H4 (cell line): ENCODE measurements around the gene LOXHD1. TPM values are rescaled to one million over a fixed set of nuclear protein-coding genes. Genes with fewer than 3 reads are reported as not detected.

Source experiments
- DNase-seq: peaks from one replicate; pipeline ENCODE4 v3.0.0-alpha.2; 2015; ENCODE audit warnings: low spot score
- total RNA-seq: library from RNA; depleted of rRNA; stranded (reverse); fragments of >200 nt; shearing (Covaris generic); gene quantifications from 2 replicates; pipeline ENCODE4 v1.2.3, GENCODE V29; 2014

The LOXHD1 gene
- total RNA-seq, 1 experiment from 2014 or later: not detected

- DNase-seq: no peak
Measured at GRCh38 chr18:46547520-46547919, 109.5 kb downstream of the LOXHD1 start.

- no peak for DNase-seq
Measured at GRCh38 chr18:46546111-46546640, 110.8 kb downstream of the LOXHD1 start.

- no peak for DNase-seq
Measured at GRCh38 chr18:46542545-46542944, 114.5 kb downstream of the LOXHD1 start.

GRCh38 chr18:46541626-46542189, 115.3 kb downstream of the LOXHD1 start:
- no peak for DNase-seq

- DNase-seq: no peak
Measured at GRCh38 chr18:46538376-46538775, 118.6 kb downstream of the LOXHD1 start.

GRCh38 chr18:46536215-46536874, 120.7 kb downstream of the LOXHD1 start:
- DNase-seq: peak; percentile 46

GRCh38 chr18:46531482-46531881, 125.5 kb downstream of the LOXHD1 start:
- DNase-seq: no peak

- no peak for DNase-seq
Measured at GRCh38 chr18:46528037-46528436, 129.0 kb downstream of the LOXHD1 start.

- DNase-seq: no peak
Measured at GRCh38 chr18:46519870-46520269, 137.2 kb downstream of the LOXHD1 start.

GRCh38 chr18:46518438-46518837, 138.6 kb downstream of the LOXHD1 start:
- no peak for DNase-seq

- DNase-seq: no peak
Measured at GRCh38 chr18:46516555-46516954, 140.5 kb downstream of the LOXHD1 start.

- DNase-seq: no peak
Measured at GRCh38 chr18:46510386-46510785, 146.6 kb downstream of the LOXHD1 start.

- DNase-seq: no peak
Measured at GRCh38 chr18:46509530-46509929, 147.5 kb downstream of the LOXHD1 start.

- DNase-seq: no peak
Measured at GRCh38 chr18:46506974-46507586, 149.9 kb downstream of the LOXHD1 start.

GRCh38 chr18:46502444-46502843, 154.6 kb downstream of the LOXHD1 start:
- no peak for DNase-seq

GRCh38 chr18:46497129-46497528, 159.9 kb downstream of the LOXHD1 start:
- DNase-seq: no peak

- no peak for DNase-seq
Measured at GRCh38 chr18:46488471-46489213, 168.4 kb downstream of the LOXHD1 start.

- no peak for DNase-seq
Measured at GRCh38 chr18:46485675-46486194, 171.3 kb downstream of the LOXHD1 start.

GRCh38 chr18:46484971-46485370, 172.0 kb downstream of the LOXHD1 start:
- no peak for DNase-seq

GRCh38 chr18:46482831-46483230, 174.2 kb downstream of the LOXHD1 start:
- no peak for DNase-seq

- no peak for DNase-seq
Measured at GRCh38 chr18:46481847-46482245, 175.2 kb downstream of the LOXHD1 start.
